ENCODE results near the gene ZC3H12D. TPM values are rescaled to one million over a fixed set of nuclear protein-coding genes. Genes with fewer than 3 reads are reported as not detected.

Gene ZC3H12D
- total and polyA plus RNA-seq, 2 of the 13 experiments (the other 11 are each of a cell fraction or from before 2014, with no cell fraction given) = 1.2 to 2.7 TPM

- no peak overlapping the region for H2AFZ ChIP-seq (ENCODE audit: low read length)
- no peak overlapping the region for H3K4me3 ChIP-seq (replicated peaks in 1 of 3; ENCODE audit: insufficient read depth in 1 of 3, low read depth in 2 of 3, low read length in 3 of 3)
- ATAC-seq = no peak
- no peaks in the 10 kb centered on the region for H3K9me3 ChIP-seq (ENCODE audit: low read length)
- 42% methylated on average over 26 of the region's 26 CpGs for WGBS (ENCODE audit: low lambda C conversion rate)
- H3K27ac ChIP-seq (ENCODE audit: extremely low read length, insufficient read depth, low read length) = no peak overlapping the region
- no peak overlapping the region for H3K9ac ChIP-seq (ENCODE audit: insufficient read depth, low read depth, low read length)
- ChIA-PET POLR2A (no interaction called here), CTCF (ENCODE audit: low intra/inter-chr PET ratio, low total read pairs) (interaction anchor here (1.2 kb wide), 1 partner anchor 401 kb away, joined by 3 read pairs; no protein-coding TSS in a partner anchor)
- intact Hi-C loops (cut with micrococcal nuclease; ENCODE audit: unreplicated experiment) = loop anchor here (5.0 kb wide), 3 partner anchors 88 to 852 kb away; no protein-coding TSS in a partner anchor
- TF ChIP-seq ZBTB42 (CRISPR knock-in tag; IDR thresholded peaks at IDR 0.05) (no peak), HOMEZ (CRISPR knock-in tag; IDR thresholded peaks at IDR 0.05; ENCODE audit: low read depth) (no peak), STAT5B (CRISPR knock-in tag; IDR thresholded peaks at IDR 0.05) (no peak), DPF2 (CRISPR knock-in tag; IDR thresholded peaks at IDR 0.05; ENCODE audit: borderline replicate concordance, low read depth) (no peak), ZNF263 (CRISPR knock-in tag; IDR thresholded peaks at IDR 0.05) (peak; percentile 90), MAZ (IDR thresholded peaks at IDR 0.05; ENCODE audit: borderline replicate concordance, low read depth, low read length) (no peak), MAZ (CRISPR knock-in tag; IDR thresholded peaks at IDR 0.05; ENCODE audit: low read depth) (no peak), LBX2 (CRISPR knock-in tag; IDR thresholded peaks at IDR 0.05; ENCODE audit: borderline replicate concordance) (no peak), ZNF687 (CRISPR knock-in tag; IDR thresholded peaks at IDR 0.05) (peak; percentile 15; the same call in 1 of the 2 replicates), FOXJ3 (CRISPR knock-in tag; IDR thresholded peaks at IDR 0.05; ENCODE audit: borderline replicate concordance) (no peak), ZNF232 (CRISPR knock-in tag; IDR thresholded peaks at IDR 0.05; ENCODE audit: borderline replicate concordance) (no peak), RFX1 (IDR thresholded peaks at IDR 0.05) (no peak), TERF1 (CRISPR knock-in tag; IDR thresholded peaks at IDR 0.05) (no peak), XRCC5 (optimal IDR thresholded peaks at IDR 0.05; ENCODE audit: low read length) (peak; percentile 15), ZSCAN30 (CRISPR knock-in tag; IDR thresholded peaks at IDR 0.05) (no peak)
- DNase-seq (ENCODE audit: low spot score) = no peak
- H3K36me3 ChIP-seq (replicated peaks in 1 of 2; ENCODE audit: control insufficient read depth in 1 of 2, insufficient read depth in 2 of 2, low read length in 2 of 2) = no peaks in the 10 kb centered on the region
- H3K4me1 ChIP-seq (ENCODE audit: insufficient read depth, low read length) = peaks cover 18% of the 10 kb centered on the region
- in situ Hi-C loops (cut with HindIII; ENCODE audit: extremely low pct_ligation_motif_present, low pct_unique_long_range_greater_than_20kb) = loop anchor here (5.0 to 10.0 kb wide), 3 partner anchors 347 to 855 kb away; no protein-coding TSS in a partner anchor
- BruUV-seq (replicated peaks) = no TSS peak
- peak; percentile 8 for FAIRE-seq
- 0 out of 2 replicates have a peak overlapping the region, but pooled peaks have one; percentile 1 for H3K4me2 ChIP-seq (ENCODE audit: low read depth, low read length)
- H3K27me3 ChIP-seq (ENCODE audit: control insufficient read depth in 1 of 2, insufficient read depth in 2 of 2, low read length in 2 of 2) = peaks cover 5 to 33% of the 10 kb centered on the region in 2 experiments; a peak in 4 of 5 replicates
- H3K79me2 ChIP-seq (ENCODE audit: insufficient read depth, low read length) = no peaks in the 10 kb centered on the region
- no peaks in the 10 kb centered on the region for H4K20me1 ChIP-seq (ENCODE audit: insufficient read depth, low read length)
These were observed 55.1 kb downstream of the ZC3H12D start for GRCh38 chr6:149429427-149430360.

Data from HepG2 (cell line).